HEK293 (cell line): ENCODE measurements around the gene ERICH3.
"Not testable (repeated sequence)": the region's sequence is repeated elsewhere in the genome, so short reads cannot be mapped to it uniquely, and the experiment has no call there.

Source experiments
- CTCF ChIA-PET: fragments of 350-600 bp; formaldehyde crosslinking; extraction: SDS; loops from one replicate; lab custom pipeline; 2021; ENCODE audit warnings: antibody characterized with exemption; lab: Yijun Ruan, JAX
- POLR2A ChIA-PET: fragments of 300-600 bp; formaldehyde crosslinking; extraction: SDS; loops from one replicate; lab custom pipeline; 2020; ENCODE audit warnings: antibody characterized with exemption, inconsistent platforms; lab: Yijun Ruan, JAX
- H3K27ac ChIP-seq: fragments of 200-500 bp; sonication (Bioruptor generic); 2 replicates; pipeline ENCODE4 v1.5.1; 2014; ENCODE audit warnings: low read depth, low read length, control low read depth, inconsistent platforms; ENCODE audit errors: extremely low read depth
- H3K36me3 ChIP-seq, 2 experiments: fragments of 200-500 bp in 1 of 2; sonication (Bioruptor generic) in 1 of 2; 1 replicate in 1 of 2; 2 replicates in 1 of 2; pipeline ENCODE4 v1.5.1; 2014 to 2017; ENCODE audit warnings: inconsistent platforms in 2 of 2, low read length in 2 of 2; ENCODE audit not compliant: control insufficient read depth in 2 of 2, insufficient read depth in 1 of 2
- H3K4me1 ChIP-seq: fragments of 200-500 bp; sonication (Bioruptor generic); 2 replicates; pipeline ENCODE4 v1.5.1; 2014; ENCODE audit warnings: mild to moderate bottlenecking, low read length, inconsistent platforms; ENCODE audit not compliant: control insufficient read depth, insufficient read depth
- H3K4me3 ChIP-seq: 2 replicates; pipeline ENCODE4 v1.5.1; 2011; ENCODE audit warnings: low read depth, mild to moderate bottlenecking, control low read depth, low read length, moderate library complexity
- H3K9me3 ChIP-seq: fragments of 200-500 bp; sonication (Bioruptor generic); 2 replicates; pipeline ENCODE4 v1.5.1; 2014; ENCODE audit warnings: low read depth, low read length, inconsistent platforms; ENCODE audit not compliant: control insufficient read depth, insufficient read depth
- GLI4 ChIP-seq: fragments of 450-650 bp; formaldehyde crosslinking; IDR thresholded peaks from 2 replicates; pipeline ENCODE4 v1.5.1; 2016; ENCODE audit warnings: missing biosample characterization, missing genetic modification characterization
- TCF7L2 ChIP-seq: IDR thresholded peaks from 2 replicates; pipeline ENCODE4 v1.6.1; 2011; ENCODE audit warnings: low read depth, mild to moderate bottlenecking, inconsistent platforms, low read length, moderate library complexity, borderline replicate concordance
- TRIM28 ChIP-seq: IDR thresholded peaks from 2 replicates; pipeline ENCODE4 v1.6.1; 2011; ENCODE audit warnings: low read length, control low read depth, borderline replicate concordance
- ZBTB1 ChIP-seq: fragments of 450-650 bp; formaldehyde crosslinking; IDR thresholded peaks from 2 replicates; pipeline ENCODE4 v1.5.1; 2016; ENCODE audit warnings: missing biosample characterization, missing genetic modification characterization
- ZBTB7A ChIP-seq: fragments of 450-650 bp; formaldehyde crosslinking; IDR thresholded peaks from 2 replicates; pipeline ENCODE4 v1.5.1; 2016; ENCODE audit warnings: low read depth, missing biosample characterization, missing genetic modification characterization
- ZFP69B ChIP-seq: fragments of 450-650 bp; formaldehyde crosslinking; IDR thresholded peaks from 2 replicates; pipeline ENCODE4 v1.5.1; 2016; ENCODE audit warnings: missing biosample characterization, missing genetic modification characterization
- ZNF133 ChIP-seq: fragments of 450-650 bp; formaldehyde crosslinking; IDR thresholded peaks from 2 replicates; pipeline ENCODE4 v1.5.1; 2016; ENCODE audit warnings: missing biosample characterization, missing genetic modification characterization
- ZNF138 ChIP-seq: fragments of 450-650 bp; formaldehyde crosslinking; IDR thresholded peaks from 2 replicates; pipeline ENCODE4 v1.5.1; 2016; ENCODE audit warnings: missing biosample characterization, missing genetic modification characterization, borderline replicate concordance
- ZNF266 ChIP-seq: fragments of 450-650 bp; formaldehyde crosslinking; IDR thresholded peaks from 2 replicates; pipeline ENCODE4 v1.5.1; 2016; ENCODE audit warnings: missing biosample characterization, missing genetic modification characterization, low read depth
- ZNF292 ChIP-seq: fragments of 450-650 bp; formaldehyde crosslinking; IDR thresholded peaks from 2 replicates; pipeline ENCODE4 v1.5.1; 2016; ENCODE audit warnings: low read depth, missing biosample characterization, missing genetic modification characterization, borderline replicate concordance
- ZNF302 ChIP-seq: fragments of 450-650 bp; formaldehyde crosslinking; IDR thresholded peaks from 2 replicates; pipeline ENCODE4 v1.5.1; 2016; ENCODE audit warnings: missing biosample characterization, missing genetic modification characterization, low read depth
- ZNF366 ChIP-seq: fragments of 450-650 bp; formaldehyde crosslinking; conservative IDR thresholded peaks from 2 replicates; pipeline ENCODE4 v1.5.1; 2016; ENCODE audit warnings: missing biosample characterization, missing genetic modification characterization
- ZNF473 ChIP-seq: fragments of 450-650 bp; formaldehyde crosslinking; IDR thresholded peaks from 2 replicates; pipeline ENCODE4 v1.5.1; 2017; ENCODE audit warnings: missing biosample characterization, missing genetic modification characterization
- ZNF510 ChIP-seq: fragments of 450-650 bp; formaldehyde crosslinking; IDR thresholded peaks from 2 replicates; pipeline ENCODE4 v1.5.1; 2018; ENCODE audit warnings: mild to moderate bottlenecking, missing genetic modification characterization, missing biosample characterization; ENCODE audit not compliant: insufficient replicate concordance
- ZNF521 ChIP-seq: fragments of 450-650 bp; formaldehyde crosslinking; IDR thresholded peaks from 2 replicates; pipeline ENCODE4 v1.5.1; 2017; ENCODE audit warnings: missing biosample characterization, mild to moderate bottlenecking, missing genetic modification characterization
- ZNF548 ChIP-seq: fragments of 450-650 bp; formaldehyde crosslinking; IDR thresholded peaks from 2 replicates; pipeline ENCODE4 v1.5.1; 2016; ENCODE audit warnings: missing biosample characterization, missing genetic modification characterization
- ZNF654 ChIP-seq: fragments of 450-650 bp; formaldehyde crosslinking; IDR thresholded peaks from 2 replicates; pipeline ENCODE4 v1.5.1; 2016; ENCODE audit warnings: low read depth, missing biosample characterization, missing genetic modification characterization
- TF ChIP-seq, protein P1 (sequence below): fragments of 450-650 bp; formaldehyde crosslinking; IDR thresholded peaks from 2 replicates; pipeline ENCODE4 v1.5.1; 2016; ENCODE audit warnings: missing biosample characterization, missing genetic modification characterization
- TF ChIP-seq, protein P2 (sequence below): fragments of 450-650 bp; formaldehyde crosslinking; optimal IDR thresholded peaks from 2 replicates; pipeline ENCODE3; 2016; ENCODE audit warnings: missing biosample characterization, mild to moderate bottlenecking, missing genetic modification characterization
- TF ChIP-seq, protein P3 (sequence below): fragments of 450-650 bp; formaldehyde crosslinking; IDR thresholded peaks from 2 replicates; pipeline ENCODE4 v1.5.1; 2016; ENCODE audit warnings: missing biosample characterization, missing genetic modification characterization
- TF ChIP-seq, protein P4 (sequence below): fragments of 450-650 bp; formaldehyde crosslinking; IDR thresholded peaks from 2 replicates; pipeline ENCODE4 v1.5.1; 2016; ENCODE audit warnings: missing biosample characterization, missing genetic modification characterization

ERICH3 gene

DNA sequence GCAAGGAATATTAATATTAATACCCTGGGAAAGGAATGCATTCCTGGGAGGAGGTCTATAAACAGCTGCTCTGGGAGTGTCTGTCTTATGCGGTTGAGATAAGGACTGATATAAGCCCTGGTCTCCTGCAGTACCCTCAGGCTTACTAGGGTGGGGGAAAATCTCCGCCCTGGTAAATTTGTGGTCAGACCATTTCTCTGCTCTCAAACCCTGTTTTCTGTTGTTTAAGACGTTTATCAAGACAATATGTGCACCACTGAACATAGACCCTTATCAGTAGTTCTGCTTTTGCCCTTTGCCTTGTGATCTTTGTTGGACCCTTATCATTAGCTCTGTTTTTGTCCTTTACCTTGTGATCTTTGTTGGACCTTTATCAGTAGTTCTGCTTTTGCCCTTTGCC is 2.7 kb downstream of the ERICH3 start:
- H3K36me3 ChIP-seq, H3K4me3 ChIP-seq, POLR2A ChIA-PET, H3K27ac ChIP-seq, H3K9me3 ChIP-seq, H3K4me1 ChIP-seq: not testable (repeated sequence)
- peak; percentile 21; the same call in 1 of the 2 replicates for TF ChIP-seq ZNF133 (tag by site-specific recombination)
- CTCF ChIA-PET = interaction anchor here (0.6 kb wide), 1 partner anchor 287 kb away, joined by 3 read pairs; no protein-coding TSS in a partner anchor

DNA sequence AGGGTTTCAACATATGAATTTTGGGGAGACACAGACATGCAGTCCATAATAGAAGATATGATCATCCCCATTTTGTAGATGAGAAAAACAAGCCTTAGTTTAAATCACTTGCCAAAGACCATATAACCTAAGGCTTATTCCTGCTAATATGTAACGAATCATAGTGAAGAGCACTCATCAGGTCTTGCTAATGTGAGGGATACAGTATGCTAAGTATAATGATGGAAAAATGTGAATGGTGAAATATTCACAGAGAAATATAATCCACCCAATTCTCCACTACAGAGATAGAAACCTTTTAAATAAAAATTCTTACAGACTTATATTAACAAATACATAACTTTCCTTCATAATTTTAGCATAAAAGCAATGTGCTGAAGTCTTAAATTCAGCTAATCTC is 18.9 kb downstream of the ERICH3 start:
- Histone ChIP-seq H3K4me3 (no peak overlapping the region), H3K4me1 (no peaks in the 10 kb centered on the region), H3K36me3 (no peaks in the 10 kb centered on the region), H3K9me3 (no peaks in the 10 kb centered on the region), H3K27ac (no peak overlapping the region)
- CTCF ChIA-PET = no interaction called here
- TF ChIP-seq, protein P1, sequence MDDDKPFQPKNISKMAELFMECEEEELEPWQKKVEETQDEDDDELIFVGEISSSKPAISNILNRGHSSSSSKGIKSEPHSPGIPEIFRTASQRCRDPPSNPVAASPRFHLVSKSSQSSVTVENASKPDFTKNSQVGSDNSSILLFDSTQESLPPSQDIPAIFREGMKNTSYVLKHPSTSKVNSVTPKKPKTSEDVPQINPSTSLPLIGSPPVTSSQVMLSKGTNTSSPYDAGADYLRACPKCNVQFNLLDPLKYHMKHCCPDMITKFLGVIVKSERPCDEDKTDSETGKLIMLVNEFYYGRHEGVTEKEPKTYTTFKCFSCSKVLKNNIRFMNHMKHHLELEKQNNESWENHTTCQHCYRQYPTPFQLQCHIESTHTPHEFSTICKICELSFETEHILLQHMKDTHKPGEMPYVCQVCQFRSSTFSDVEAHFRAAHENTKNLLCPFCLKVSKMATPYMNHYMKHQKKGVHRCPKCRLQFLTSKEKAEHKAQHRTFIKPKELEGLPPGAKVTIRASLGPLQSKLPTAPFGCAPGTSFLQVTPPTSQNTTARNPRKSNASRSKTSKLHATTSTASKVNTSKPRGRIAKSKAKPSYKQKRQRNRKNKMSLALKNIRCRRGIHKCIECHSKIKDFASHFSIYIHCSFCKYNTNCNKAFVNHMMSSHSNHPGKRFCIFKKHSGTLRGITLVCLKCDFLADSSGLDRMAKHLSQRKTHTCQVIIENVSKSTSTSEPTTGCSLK (tag by site-specific recombination) = no peak
- TF ChIP-seq, protein P2, sequence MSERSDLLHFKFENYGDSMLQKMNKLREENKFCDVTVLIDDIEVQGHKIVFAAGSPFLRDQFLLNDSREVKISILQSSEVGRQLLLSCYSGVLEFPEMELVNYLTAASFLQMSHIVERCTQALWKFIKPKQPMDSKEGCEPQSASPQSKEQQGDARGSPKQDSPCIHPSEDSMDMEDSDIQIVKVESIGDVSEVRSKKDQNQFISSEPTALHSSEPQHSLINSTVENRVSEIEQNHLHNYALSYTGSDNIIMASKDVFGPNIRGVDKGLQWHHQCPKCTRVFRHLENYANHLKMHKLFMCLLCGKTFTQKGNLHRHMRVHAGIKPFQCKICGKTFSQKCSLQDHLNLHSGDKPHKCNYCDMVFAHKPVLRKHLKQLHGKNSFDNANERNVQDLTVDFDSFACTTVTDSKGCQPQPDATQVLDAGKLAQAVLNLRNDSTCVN (tag by site-specific recombination) = no peak
- TF ChIP-seq ZNF138 (tag by site-specific recombination) (no peak), TCF7L2 (no peak), ZNF548 (no peak), ZBTB1 (tag by site-specific recombination) (no peak), TRIM28 (no peak), GLI4 (tag by site-specific recombination) (no peak), ZNF521 (tag by site-specific recombination) (no peak), ZNF654 (no peak), ZBTB7A (tag by site-specific recombination) (no peak), ZNF302 (tag by site-specific recombination) (no peak), ZNF473 (tag by site-specific recombination) (no peak)
- TF ChIP-seq, protein P3, sequence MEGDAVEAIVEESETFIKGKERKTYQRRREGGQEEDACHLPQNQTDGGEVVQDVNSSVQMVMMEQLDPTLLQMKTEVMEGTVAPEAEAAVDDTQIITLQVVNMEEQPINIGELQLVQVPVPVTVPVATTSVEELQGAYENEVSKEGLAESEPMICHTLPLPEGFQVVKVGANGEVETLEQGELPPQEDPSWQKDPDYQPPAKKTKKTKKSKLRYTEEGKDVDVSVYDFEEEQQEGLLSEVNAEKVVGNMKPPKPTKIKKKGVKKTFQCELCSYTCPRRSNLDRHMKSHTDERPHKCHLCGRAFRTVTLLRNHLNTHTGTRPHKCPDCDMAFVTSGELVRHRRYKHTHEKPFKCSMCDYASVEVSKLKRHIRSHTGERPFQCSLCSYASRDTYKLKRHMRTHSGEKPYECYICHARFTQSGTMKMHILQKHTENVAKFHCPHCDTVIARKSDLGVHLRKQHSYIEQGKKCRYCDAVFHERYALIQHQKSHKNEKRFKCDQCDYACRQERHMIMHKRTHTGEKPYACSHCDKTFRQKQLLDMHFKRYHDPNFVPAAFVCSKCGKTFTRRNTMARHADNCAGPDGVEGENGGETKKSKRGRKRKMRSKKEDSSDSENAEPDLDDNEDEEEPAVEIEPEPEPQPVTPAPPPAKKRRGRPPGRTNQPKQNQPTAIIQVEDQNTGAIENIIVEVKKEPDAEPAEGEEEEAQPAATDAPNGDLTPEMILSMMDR (tag by site-specific recombination) = no peak
- TF ChIP-seq, protein P4, sequence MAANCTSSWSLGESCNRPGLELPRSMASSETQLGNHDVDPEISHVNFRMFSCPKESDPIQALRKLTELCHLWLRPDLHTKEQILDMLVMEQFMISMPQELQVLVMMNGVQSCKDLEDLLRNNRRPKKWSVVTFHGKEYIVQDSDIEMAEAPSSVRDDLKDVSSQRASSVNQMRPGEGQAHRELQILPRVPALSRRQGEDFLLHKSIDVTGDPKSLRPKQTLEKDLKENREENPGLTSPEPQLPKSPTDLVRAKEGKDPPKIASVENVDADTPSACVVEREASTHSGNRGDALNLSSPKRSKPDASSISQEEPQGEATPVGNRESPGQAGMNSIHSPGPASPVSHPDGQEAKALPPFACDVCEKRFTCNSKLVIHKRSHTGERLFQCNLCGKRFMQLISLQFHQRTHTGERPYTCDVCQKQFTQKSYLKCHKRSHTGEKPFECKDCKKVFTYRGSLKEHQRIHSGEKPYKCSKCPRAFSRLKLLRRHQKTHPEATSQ = no peak
- POLR2A ChIA-PET = no interaction called here

DNA sequence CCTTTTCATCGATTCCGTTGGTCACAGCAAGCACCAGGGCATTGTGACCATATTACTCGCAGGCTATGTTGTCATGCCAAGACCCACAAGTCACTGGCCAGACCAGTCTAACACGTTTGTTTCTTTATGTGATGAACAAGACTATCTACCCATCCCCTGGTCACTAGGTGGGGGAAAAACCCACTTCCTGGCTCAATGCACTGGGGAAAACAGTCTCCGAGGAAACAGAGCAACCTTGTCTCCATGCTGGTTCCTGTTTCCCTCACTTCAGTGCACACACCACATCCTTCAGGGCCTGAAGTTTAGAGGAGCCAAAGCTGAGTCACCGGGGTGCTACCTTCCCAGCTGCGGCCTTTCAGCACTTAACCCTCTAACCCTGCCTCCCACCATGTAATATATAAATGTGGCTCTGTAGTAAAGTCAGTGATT is 20.9 kb downstream of the ERICH3 start:
- no peak overlapping the region for H3K27ac ChIP-seq
- ChIA-PET CTCF (interaction anchor here (0.7 kb wide), 1 partner anchor 184 kb away, joined by 3 read pairs; no protein-coding TSS in a partner anchor), POLR2A (no interaction called here)
- no peaks in the 10 kb centered on the region for H3K4me1 ChIP-seq
- TF ChIP-seq ZNF521 (tag by site-specific recombination) (no peak), ZNF292 (tag by site-specific recombination) (no peak), ZNF510 (tag by site-specific recombination) (no peak), ZNF266 (tag by site-specific recombination) (no peak), ZFP69B (tag by site-specific recombination) (no peak), ZNF366 (no peak)
- H3K36me3 ChIP-seq = no peaks in the 10 kb centered on the region
- no peaks in the 10 kb centered on the region for H3K9me3 ChIP-seq
- no peak overlapping the region for H3K4me3 ChIP-seq
